Activated naive CD4-positive, alpha-beta T cell treated with anti-CD3 and anti-CD28 coated beads, Interleukin-2, amount 50 U/mL, for 72 hours (primary cell): ENCODE measurements around the gene ABCA13. TPM values are rescaled to one million over a fixed set of nuclear protein-coding genes. Genes with fewer than 3 reads are reported as not detected.

ENCODE experiments used
- ATAC-seq, 2 donors: fragments of 150-1000 bp; cut with Tn5 transposase; 2 replicates each; pipeline ENCODE4 v1.10.0; 2021; ENCODE audit warnings: mild to moderate bottlenecking in 2 of 2, moderate library complexity in 2 of 2
- DNase-seq, 2 donors: peaks; one replicate each; pipeline ENCODE4 v3.0.0; 2021 to 2022; ENCODE audit warnings: low spot score in 2 of 2
- H3K27ac Mint-ChIP-seq, 2 donors: one replicate each; pipeline ENCODE4 v1.8.0; 2022; ENCODE audit warnings: mild to moderate bottlenecking in 2 of 2, mixed read lengths in 2 of 2
- H3K36me3 Mint-ChIP-seq, 2 donors: one replicate each; pipeline ENCODE4 v1.8.0; 2022; ENCODE audit warnings: mixed read lengths in 2 of 2
- H3K9me3 Mint-ChIP-seq, 2 donors: one replicate each; pipeline ENCODE4 v1.8.0; 2022; ENCODE audit warnings: mixed read lengths in 2 of 2
- total RNA-seq, 2 donors: library from RNA; stranded (reverse); gene quantifications; one replicate each; pipeline ENCODE4 v1.2.3, GENCODE V29; 2022

ABCA13 gene
- total RNA-seq, 2 donors from 2014 or later = not detected

DNA sequence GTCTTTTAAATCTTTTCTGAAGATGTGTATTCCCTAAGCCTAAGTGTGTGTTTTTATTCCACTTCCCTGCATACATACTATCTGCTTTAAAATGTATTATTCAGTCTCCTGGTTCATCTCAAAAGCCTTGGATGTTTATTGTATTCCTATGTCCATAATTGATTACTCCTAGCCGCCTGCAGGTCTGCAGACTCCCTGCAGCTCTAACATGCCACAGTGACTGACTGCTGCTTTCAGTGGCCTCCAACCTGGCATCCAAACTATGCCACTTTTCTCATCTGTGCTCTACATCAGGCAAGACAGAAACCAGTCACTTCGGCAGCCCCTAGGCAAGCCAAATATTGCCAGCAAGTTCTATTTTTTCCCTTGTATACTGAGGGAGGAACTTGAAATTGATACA, 81.7 kb downstream of the ABCA13 start:
- DNase-seq (no peak), ATAC-seq (no peak)
- Mint-ChIP-seq H3K27ac (no peak overlapping the region), H3K9me3 (peaks cover 0 to 6% of the 10 kb centered on the region in 2 donors), H3K36me3 (no peaks in the 10 kb centered on the region)

DNA sequence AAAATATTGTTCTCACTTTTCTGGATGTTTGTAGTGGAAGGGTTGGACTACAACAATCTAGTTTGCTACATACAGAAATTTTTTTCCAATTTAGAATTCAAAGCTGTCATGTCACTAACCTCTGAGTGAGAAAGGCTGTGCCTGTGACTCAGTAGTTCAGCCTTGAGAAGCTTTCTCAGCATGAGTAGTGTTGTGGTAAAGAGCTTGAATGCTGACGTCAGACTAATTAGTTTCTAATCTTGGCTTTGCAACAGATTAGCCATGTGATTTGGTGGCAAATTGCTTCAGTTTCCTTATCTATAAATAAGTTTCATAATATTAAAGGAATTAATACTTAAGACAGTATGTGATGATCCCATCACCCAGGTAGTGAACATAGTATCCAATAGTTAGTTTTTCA, 83.8 kb downstream of the ABCA13 start:
- H3K36me3 Mint-ChIP-seq = no peaks in the 10 kb centered on the region
- peak overlapping the region in 1 of 2 donors; percentile 85 for H3K27ac Mint-ChIP-seq
- ATAC-seq (peak; percentile 48 to 85), DNase-seq (no peak)
- peaks cover 0 to 6% of the 10 kb centered on the region in 2 donors for H3K9me3 Mint-ChIP-seq

DNA sequence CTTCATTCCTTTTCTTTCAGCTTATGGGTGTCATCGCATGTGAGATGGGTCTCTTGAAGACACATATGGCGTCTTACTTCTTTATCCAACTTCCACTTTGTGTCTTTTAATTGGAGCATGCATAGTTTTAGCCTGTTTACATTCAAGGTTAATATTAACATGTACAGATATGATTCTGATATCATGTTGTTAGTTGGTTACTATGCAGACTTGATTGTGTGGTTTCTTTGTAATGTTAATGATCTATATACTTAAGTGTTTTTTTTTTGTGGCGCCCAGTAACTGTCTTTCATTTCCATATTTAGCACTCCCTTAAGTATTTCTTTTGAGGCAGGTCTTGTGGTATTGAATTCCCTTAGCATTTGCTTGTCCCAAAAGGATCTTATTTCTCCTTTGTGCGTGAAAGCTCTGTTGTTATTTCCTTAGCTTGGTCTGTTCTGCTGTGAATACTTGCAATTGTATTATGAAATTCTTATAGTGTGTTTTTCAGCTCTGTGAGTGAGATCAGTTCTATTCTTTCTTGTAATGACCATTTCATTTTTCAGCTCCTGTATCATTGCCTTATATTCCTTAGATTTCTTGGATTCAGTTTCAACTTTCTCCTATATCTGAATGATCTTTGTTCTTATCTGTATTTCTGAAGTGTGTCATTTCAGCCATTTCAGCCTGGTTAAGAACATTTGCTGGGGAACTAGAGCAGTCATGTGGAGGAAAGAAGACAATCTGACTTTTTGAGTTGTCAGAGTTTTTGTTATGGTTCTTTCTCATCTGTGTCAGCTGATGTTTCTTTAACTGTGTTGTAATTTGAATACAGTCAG, 88.4 kb downstream of the ABCA13 start:
- H3K36me3 Mint-ChIP-seq = no peaks in the 10 kb centered on the region
- H3K27ac Mint-ChIP-seq = no peak overlapping the region
- ATAC-seq = no peak
- H3K9me3 Mint-ChIP-seq = peaks cover 0 to 6% of the 10 kb centered on the region in 2 donors
- no peak for DNase-seq

DNA sequence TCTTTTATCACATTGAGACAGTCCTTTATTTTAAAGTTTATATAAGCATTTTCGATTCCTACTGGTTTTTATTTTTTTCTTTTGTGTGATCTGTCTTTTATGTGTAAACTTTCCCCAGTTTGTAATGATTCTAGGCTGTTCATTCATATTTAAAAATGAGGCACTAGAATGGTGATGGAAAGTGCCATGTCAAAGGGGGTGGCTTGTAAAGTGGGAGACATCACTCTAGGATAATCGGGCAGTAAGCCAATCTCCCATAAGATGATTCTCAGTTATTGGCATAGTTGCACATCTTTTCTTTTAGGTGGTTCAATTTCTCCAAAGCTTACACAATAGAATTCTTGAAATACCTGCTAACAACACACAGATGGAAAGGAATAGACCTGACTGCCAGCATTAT, 90.4 kb downstream of the ABCA13 start:
- Mint-ChIP-seq H3K27ac (no peak overlapping the region), H3K36me3 (no peaks in the 10 kb centered on the region), H3K9me3 (peaks cover 0 to 5% of the 10 kb centered on the region in 2 donors)
- no peak for ATAC-seq
- DNase-seq = no peak

DNA sequence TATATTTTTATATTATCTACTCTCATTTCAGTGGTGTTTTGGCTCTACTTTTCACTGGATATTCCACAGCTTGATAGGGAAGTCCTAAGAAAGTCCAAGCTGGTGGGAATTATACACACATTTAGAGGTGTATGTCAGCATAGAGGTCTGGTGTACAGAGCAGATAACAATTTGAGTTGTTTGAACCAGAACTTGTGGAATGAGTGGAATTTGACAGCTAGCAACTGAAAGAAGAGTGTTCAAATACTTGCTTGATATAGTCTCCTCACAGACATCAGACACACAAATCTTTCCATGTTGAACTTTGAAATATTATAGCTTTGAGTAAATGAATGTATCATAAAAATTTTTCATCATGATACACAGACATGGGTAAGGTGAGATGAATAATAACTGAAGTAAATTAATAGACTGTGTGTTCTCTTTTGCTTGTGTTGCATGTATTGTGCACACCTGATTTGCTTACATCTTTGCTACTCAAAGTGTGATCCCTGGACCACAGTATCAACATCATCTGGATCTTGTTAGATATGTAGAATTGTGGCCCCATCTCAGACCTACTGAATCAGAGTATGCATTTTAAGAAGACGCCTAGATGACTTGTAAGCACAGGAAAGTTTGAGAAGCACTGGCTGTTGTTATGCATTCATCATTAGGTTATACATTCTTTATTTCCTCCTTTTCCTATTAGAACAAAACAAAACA, 91.5 kb downstream of the ABCA13 start:
- no peak for DNase-seq
- Mint-ChIP-seq H3K9me3 (no peaks in the 10 kb centered on the region), H3K36me3 (no peaks in the 10 kb centered on the region), H3K27ac (no peak overlapping the region)
- ATAC-seq = no peak

DNA sequence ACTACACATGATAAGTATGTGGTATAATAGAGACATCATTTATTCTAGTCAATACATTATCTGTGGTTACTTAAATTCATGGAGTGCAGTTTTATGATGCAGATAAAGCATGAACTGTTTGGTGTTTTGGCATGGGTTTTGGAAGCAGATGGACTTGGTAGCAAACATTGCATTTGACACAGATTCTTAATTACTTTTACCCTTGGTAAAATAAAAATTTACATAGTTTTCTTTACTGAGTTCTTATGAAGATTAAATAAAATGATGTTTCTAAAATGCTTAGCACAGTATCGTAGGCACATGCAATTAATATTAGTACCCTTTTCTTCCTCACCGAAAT, 92.0 kb downstream of the ABCA13 start:
- no peaks in the 10 kb centered on the region for H3K9me3 Mint-ChIP-seq
- no peak overlapping the region for H3K27ac Mint-ChIP-seq
- H3K36me3 Mint-ChIP-seq = no peaks in the 10 kb centered on the region
- ATAC-seq = no peak
- no peak for DNase-seq

DNA sequence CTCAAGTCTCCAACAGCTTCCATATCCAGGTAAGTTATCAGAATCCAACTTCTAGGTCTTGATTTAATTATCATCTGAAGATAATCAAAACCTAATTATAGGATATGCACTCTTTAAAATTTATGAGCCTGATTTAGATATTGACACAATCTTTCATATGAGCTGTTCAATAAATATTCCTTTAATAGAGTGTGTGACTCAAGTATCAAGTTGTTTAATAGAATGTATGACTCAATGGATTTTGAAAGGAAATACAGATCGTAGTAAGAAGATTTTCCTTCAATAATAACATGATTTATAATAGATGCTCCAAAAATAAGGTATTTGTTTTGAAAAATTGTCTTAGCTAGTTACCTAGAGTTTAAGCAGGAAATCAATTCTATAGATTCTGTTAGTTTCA, 97.8 kb downstream of the ABCA13 start:
- H3K27ac Mint-ChIP-seq = no peak overlapping the region
- no peaks in the 10 kb centered on the region for H3K9me3 Mint-ChIP-seq
- H3K36me3 Mint-ChIP-seq = no peaks in the 10 kb centered on the region
- ATAC-seq (no peak), DNase-seq (no peak)

DNA sequence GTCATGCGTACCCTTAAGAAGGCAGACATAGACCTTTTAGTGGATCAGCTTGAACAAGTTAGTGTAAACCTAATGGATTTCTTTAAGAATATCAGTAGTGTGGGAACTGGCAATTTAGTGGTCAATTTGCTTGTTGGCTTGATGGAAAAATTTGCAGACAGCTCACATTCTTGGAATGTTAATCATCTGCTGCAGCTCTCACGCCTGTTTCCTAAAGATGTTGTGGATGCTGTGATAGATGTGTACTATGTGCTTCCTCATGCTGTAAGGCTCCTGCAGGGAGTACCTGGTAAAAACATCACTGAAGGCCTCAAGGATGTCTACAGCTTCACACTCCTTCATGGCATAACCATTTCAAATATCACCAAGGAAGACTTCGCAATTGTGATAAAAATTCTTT, 103.4 kb downstream of the ABCA13 start:
- ATAC-seq (no peak), DNase-seq (no peak)
- H3K36me3 Mint-ChIP-seq = no peaks in the 10 kb centered on the region
- H3K27ac Mint-ChIP-seq = no peak overlapping the region
- H3K9me3 Mint-ChIP-seq = no peaks in the 10 kb centered on the region

DNA sequence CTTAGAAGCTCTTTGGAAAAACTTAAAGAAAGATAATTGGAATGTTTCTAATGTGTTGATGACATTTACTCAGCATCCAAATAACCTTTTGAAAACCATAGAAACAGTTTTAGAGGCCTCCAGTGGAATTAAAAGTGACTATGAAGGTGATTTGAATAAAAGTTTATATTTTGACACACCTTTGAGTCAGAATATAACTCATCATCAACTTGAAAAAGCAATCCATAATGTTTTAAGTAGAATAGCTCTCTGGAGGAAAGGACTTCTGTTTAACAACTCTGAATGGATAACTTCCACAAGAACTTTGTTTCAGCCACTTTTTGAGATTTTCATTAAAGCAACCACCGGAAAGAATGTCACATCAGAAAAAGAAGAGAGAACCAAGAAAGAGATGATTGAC, 108.2 kb downstream of the ABCA13 start:
- no peak overlapping the region for H3K27ac Mint-ChIP-seq
- no peak for DNase-seq
- no peaks in the 10 kb centered on the region for H3K36me3 Mint-ChIP-seq
- no peaks in the 10 kb centered on the region for H3K9me3 Mint-ChIP-seq
- no peak for ATAC-seq

DNA sequence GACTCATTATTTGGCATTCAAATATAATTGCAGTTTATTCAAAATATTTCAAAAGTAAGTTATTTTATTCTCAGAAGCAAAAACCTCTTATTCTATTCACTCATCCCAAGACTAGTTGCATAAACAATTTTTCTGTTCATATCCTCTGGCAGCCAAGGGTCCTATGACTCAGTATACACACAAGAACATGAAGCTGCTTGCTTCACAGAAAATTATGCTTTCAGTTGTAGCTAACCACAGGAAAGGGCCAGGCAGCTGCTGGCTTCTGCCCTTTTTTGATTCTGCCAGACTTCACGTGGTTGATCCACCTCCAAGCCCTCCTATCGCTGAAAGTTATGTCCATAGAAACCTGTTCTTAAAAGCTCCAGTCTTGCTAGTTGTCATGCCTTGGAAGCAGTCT, 108.8 kb downstream of the ABCA13 start:
- DNase-seq = no peak
- ATAC-seq = peak; percentile 41 to 93
- Mint-ChIP-seq H3K27ac (no peak overlapping the region), H3K9me3 (no peaks in the 10 kb centered on the region), H3K36me3 (no peaks in the 10 kb centered on the region)

DNA sequence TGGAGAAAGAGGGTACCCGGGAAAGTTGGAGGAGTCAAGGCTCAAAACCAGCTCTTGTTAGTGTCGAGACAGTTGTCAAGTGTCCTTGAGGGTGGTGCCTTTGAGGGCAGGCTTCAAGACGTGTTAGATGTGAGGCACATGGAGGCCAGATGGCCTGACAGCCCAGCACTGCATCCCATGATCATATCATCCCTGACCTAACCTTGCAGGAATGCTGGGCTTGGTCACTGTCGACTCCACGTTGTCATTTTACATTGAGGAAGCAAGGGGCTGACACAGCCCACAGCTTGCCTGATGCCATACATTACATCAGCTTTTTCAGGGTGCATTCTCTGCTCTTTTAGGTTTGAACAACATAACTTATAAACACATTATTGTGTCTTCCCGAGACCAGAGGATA, 114.1 kb downstream of the ABCA13 start:
- ATAC-seq (no peak), DNase-seq (no peak)
- H3K9me3 Mint-ChIP-seq = no peaks in the 10 kb centered on the region
- H3K36me3 Mint-ChIP-seq = no peaks in the 10 kb centered on the region
- peak overlapping the region in 1 of 2 donors; percentile 48 for H3K27ac Mint-ChIP-seq

DNA sequence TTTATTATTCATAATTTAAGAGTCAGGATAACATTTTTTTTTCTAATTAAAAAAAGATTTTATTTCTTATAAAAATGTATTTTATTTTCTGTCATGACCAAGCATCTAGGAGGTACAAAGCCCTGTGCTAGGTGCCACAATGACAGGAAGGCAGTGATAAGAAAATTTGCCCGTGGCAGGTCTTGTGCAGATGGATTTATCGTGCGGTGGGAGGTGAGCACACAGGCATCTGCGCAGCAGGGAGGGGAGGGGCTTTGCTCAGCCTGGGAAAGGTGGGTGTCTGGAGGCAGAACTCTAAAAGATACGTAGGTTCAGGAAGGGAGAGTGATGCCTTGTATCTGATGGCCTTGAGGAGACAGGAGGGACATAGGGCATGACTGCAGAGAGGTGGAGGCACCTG, 115.6 kb downstream of the ABCA13 start:
- DNase-seq (no peak), ATAC-seq (no peak)
- H3K36me3 Mint-ChIP-seq = no peaks in the 10 kb centered on the region
- no peaks in the 10 kb centered on the region for H3K9me3 Mint-ChIP-seq
- peak overlapping the region in 1 of 2 donors; percentile 39 for H3K27ac Mint-ChIP-seq

DNA sequence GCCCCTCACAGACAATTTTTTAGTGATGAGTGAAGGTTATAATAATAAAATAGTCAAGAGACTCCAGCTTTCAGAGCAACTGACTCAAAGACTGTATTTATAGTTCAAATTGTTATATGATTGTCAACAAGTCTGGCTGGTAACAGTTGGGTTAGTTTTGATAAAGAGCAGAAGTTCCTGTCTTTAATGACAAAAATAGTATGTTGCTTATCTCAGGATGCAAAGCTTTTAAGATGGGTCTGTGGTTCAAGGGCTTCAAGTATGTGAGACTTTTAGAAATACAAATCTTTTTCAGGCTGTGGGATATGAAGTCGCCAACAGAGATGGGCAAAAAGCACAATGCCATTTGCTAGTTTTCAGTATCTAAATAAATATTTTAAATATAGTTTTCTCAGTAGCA, 118.4 kb downstream of the ABCA13 start:
- Mint-ChIP-seq H3K9me3 (no peaks in the 10 kb centered on the region), H3K27ac (no peak overlapping the region)
- no peak for DNase-seq

DNA sequence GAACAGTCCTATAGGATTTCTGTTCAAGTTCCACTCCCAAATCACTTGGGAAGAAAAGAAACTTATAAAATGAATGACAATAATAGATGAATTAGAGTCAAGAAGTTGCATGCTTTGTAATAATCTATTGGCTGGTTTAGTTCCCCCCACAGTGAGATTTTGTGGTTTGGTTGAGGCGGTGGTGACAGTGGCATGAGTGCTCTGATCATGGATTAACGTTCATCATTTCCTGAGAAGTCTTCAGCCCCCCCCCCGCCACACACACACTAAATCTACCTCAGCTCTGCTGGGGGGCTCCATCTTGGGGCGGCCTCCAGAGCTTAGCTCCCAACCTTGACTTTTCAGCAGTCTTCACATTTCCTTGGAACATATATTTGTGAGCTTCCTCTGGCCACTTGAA, 121.7 kb downstream of the ABCA13 start:
- DNase-seq (no peak), ATAC-seq (no peak)
- H3K9me3 Mint-ChIP-seq = no peaks in the 10 kb centered on the region
- no peaks in the 10 kb centered on the region for H3K36me3 Mint-ChIP-seq
- H3K27ac Mint-ChIP-seq = no peak overlapping the region

More for the DNA sequence above, 118.4 kb downstream of the ABCA13 start:
- no peaks in the 10 kb centered on the region for H3K36me3 Mint-ChIP-seq
- ATAC-seq = no peak

DNA sequence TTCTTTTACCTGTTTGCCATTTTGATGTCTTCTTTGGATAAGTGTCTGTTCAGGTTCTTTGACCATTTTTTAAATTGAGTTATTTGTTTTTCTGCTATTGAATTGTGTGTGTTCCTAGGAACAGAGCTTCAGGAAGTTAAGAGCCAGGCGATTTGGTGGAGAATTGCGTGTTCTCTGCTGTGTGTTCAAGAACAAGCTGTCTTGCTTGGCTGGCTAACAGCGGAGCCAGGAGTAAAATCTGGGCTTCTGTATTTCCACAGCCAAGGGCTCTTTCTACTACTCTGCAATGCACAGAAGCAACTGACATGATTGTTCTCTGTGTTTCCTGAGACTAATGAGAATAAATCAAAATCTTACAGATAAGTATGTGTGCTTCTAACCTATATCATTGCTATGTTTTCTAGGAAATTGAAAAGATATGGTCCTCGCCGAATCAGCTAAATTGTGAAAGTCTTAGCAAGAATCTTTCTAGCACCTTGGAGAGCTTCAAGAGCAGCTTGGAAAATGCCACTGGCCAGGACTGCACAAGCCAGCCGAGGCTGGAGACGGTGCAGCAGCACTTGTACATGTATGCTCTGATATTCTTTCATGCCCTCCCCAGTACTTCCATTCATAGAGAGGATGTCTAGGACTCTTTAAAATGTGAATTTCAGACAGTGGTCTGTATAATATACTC, 124.2 kb downstream of the ABCA13 start:
- no peaks in the 10 kb centered on the region for H3K9me3 Mint-ChIP-seq
- DNase-seq = no peak
- no peak for ATAC-seq
- no peak overlapping the region for H3K27ac Mint-ChIP-seq
- no peaks in the 10 kb centered on the region for H3K36me3 Mint-ChIP-seq

DNA sequence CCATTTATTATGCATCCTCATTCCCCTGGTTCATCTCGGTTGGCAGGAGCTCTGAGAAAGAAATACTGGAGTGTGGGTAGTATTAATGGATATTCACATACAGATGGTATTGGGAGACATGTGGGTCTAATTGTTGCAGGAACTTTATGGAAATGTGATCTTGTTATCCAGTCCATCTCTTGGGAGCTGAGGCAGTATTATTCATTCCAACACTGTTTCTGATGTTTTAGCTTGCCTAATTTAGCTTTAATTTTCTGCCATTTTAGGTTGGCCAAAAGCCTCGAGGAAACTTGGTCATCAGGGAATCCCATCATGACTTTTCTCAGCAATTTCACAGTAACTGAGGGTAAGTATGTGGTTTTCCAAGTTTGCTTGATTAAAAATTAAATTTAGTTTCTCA, 125.7 kb downstream of the ABCA13 start:
- no peak for DNase-seq
- no peak overlapping the region for H3K27ac Mint-ChIP-seq
- no peaks in the 10 kb centered on the region for H3K9me3 Mint-ChIP-seq
- no peak for ATAC-seq
- no peaks in the 10 kb centered on the region for H3K36me3 Mint-ChIP-seq

DNA sequence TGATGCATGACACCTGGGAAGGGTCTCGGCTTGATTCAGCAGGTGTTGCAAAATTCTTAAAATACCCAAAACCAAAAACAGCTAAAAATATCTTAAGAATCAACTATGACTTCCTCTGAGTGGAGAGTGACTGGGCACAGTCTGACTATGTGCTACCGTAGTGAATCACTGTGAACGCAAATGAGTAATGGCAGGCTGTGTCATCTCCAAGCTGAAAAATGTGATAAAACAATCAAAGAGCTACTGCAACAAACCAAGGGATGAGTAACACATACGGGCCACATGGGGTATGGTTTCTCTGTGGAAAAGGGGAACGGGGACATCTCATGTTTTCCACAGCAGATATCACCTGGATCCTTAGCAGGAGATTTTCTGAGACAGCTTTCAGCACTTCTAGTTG, 127.5 kb downstream of the ABCA13 start:
- Mint-ChIP-seq H3K27ac (peak overlapping the region; percentile 65 to 84), H3K36me3 (no peaks in the 10 kb centered on the region), H3K9me3 (no peaks in the 10 kb centered on the region)
- DNase-seq (peak in 1 of 2 donors; percentile 28), ATAC-seq (peak; percentile 98 to 99)
